Astrocyte (in vitro differentiated cells and primary cell): ENCODE measurements around the gene KRAS.

Experiments used
- EZH2 ChIP-seq: IDR thresholded peaks from 2 replicates; pipeline ENCODE4 v1.6.1; 2012; ENCODE audit warnings: mild to moderate bottlenecking, low read length, inconsistent platforms; ENCODE audit not compliant: insufficient read depth
- TF ChIP-seq, protein P1 (sequence below): IDR thresholded peaks from 2 replicates; pipeline ENCODE4 v1.5.1; 2011; ENCODE audit warnings: low read depth, mild to moderate bottlenecking, inconsistent platforms, low read length, moderate library complexity; ENCODE audit not compliant: insufficient read depth

- TF ChIP-seq, protein P1, sequence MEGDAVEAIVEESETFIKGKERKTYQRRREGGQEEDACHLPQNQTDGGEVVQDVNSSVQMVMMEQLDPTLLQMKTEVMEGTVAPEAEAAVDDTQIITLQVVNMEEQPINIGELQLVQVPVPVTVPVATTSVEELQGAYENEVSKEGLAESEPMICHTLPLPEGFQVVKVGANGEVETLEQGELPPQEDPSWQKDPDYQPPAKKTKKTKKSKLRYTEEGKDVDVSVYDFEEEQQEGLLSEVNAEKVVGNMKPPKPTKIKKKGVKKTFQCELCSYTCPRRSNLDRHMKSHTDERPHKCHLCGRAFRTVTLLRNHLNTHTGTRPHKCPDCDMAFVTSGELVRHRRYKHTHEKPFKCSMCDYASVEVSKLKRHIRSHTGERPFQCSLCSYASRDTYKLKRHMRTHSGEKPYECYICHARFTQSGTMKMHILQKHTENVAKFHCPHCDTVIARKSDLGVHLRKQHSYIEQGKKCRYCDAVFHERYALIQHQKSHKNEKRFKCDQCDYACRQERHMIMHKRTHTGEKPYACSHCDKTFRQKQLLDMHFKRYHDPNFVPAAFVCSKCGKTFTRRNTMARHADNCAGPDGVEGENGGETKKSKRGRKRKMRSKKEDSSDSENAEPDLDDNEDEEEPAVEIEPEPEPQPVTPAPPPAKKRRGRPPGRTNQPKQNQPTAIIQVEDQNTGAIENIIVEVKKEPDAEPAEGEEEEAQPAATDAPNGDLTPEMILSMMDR: no peak
- TF ChIP-seq EZH2: no peak
Observed at GRCh38 chr12:25256005-25256404, 5.3 kb upstream of the KRAS start.
